Measurements from ENCODE around the gene CDC42BPA.

CDC42BPA gene

GRCh38 chr1:227182012-227182411 lies 136.3 kb downstream of the CDC42BPA start:
- H3K4me1 ChIP-seq (ENCODE audit: control insufficient read depth in 1 of 2, insufficient read depth in 2 of 2, low read length in 2 of 2): no peaks in the 10 kb centered on the region
- H3K4ac ChIP-seq (ENCODE audit: low read depth, low read length): no peak overlapping the region
- H3K79me2 ChIP-seq (ENCODE audit: control insufficient read depth, insufficient read depth, low read length, poor library complexity): no peaks in the 10 kb centered on the region
- H2AK5ac ChIP-seq (ENCODE audit: low read length): no peak overlapping the region
- no peaks in the 10 kb centered on the region for H3K27me3 ChIP-seq (ENCODE audit: insufficient read depth, low read length)
- H3K79me1 ChIP-seq (ENCODE audit: low read length): no peaks in the 10 kb centered on the region
- H3K23ac ChIP-seq (ENCODE audit: low read length): no peak overlapping the region
- H3K14ac ChIP-seq (ENCODE audit: low read length): no peak overlapping the region
- H3K4me2 ChIP-seq (ENCODE audit: low read length): no peak overlapping the region
- no peak overlapping the region for H4K8ac ChIP-seq (ENCODE audit: low read depth, low read length)
- no peak overlapping the region for H3K18ac ChIP-seq (ENCODE audit: low read length)
- no peak for DNase-seq
- H4K12ac ChIP-seq (ENCODE audit: low read depth, low read length): no peak overlapping the region
- H2BK120ac ChIP-seq (ENCODE audit: insufficient read depth, low read length, poor library complexity): no peak overlapping the region
- H2AFZ ChIP-seq (ENCODE audit: insufficient read depth, low read length, poor library complexity): no peak overlapping the region
- no CpG with 5 or more reads among the region's 3 CpGs for WGBS (ENCODE audit: extremely low coverage, insufficient coverage, insufficient read length)
- H2BK5ac ChIP-seq (ENCODE audit: low read depth, low read length, poor library complexity): no peak overlapping the region
- no peak overlapping the region for H3K9ac ChIP-seq (ENCODE audit: low read length)
- H3K4me3 ChIP-seq (ENCODE audit: low read depth, low read length): no peak overlapping the region
- no peaks in the 10 kb centered on the region for H3K36me3 ChIP-seq (ENCODE audit: control insufficient read depth in 1 of 2, insufficient read depth in 2 of 2, low read length in 2 of 2)
- no peak overlapping the region for H3K27ac ChIP-seq (ENCODE audit: low read depth, low read length)
- H3K9me3 ChIP-seq (ENCODE audit: insufficient read depth, low read depth, low read length): peaks cover 2% of the 10 kb centered on the region
- no peak overlapping the region for H2BK12ac ChIP-seq (ENCODE audit: low read length)
- H4K91ac ChIP-seq (ENCODE audit: low read depth, low read length): no peak overlapping the region

- Histone ChIP-seq H3K23ac (ENCODE audit: low read length) (peak overlapping the region; percentile 81), H3K18ac (ENCODE audit: low read length) (no peak overlapping the region)
- no peak for DNase-seq
Measured at GRCh38 chr1:227175611-227176010, 142.7 kb downstream of the CDC42BPA start.

GRCh38 chr1:227174164-227174563 lies 144.1 kb downstream of the CDC42BPA start:
- Histone ChIP-seq H2BK120ac (ENCODE audit: insufficient read depth, low read length, poor library complexity) (no peak overlapping the region), H3K9me3 (ENCODE audit: insufficient read depth, low read depth, low read length) (no peaks in the 10 kb centered on the region), H3K14ac (ENCODE audit: low read length) (no peak overlapping the region), H2AK5ac (ENCODE audit: low read length) (no peak overlapping the region), H3K4me2 (ENCODE audit: low read length) (no peak overlapping the region), H3K36me3 (ENCODE audit: control insufficient read depth in 1 of 2, insufficient read depth in 2 of 2, low read length in 2 of 2) (no peaks in the 10 kb centered on the region), H3K79me1 (ENCODE audit: low read length) (no peaks in the 10 kb centered on the region), H3K18ac (ENCODE audit: low read length) (no peak overlapping the region), H4K8ac (ENCODE audit: low read depth, low read length) (no peak overlapping the region), H4K91ac (ENCODE audit: low read depth, low read length) (no peak overlapping the region), H3K4me3 (ENCODE audit: low read depth, low read length) (no peak overlapping the region), H2BK5ac (ENCODE audit: low read depth, low read length, poor library complexity) (no peak overlapping the region), H2AFZ (ENCODE audit: insufficient read depth, low read length, poor library complexity) (no peak overlapping the region), H3K4ac (ENCODE audit: low read depth, low read length) (no peak overlapping the region), H2BK12ac (ENCODE audit: low read length) (no peak overlapping the region), H3K23ac (ENCODE audit: low read length) (no peak overlapping the region), H3K79me2 (ENCODE audit: control insufficient read depth, insufficient read depth, low read length, poor library complexity) (no peaks in the 10 kb centered on the region), H3K9ac (ENCODE audit: low read length) (no peak overlapping the region), H3K27me3 (ENCODE audit: insufficient read depth, low read length) (no peaks in the 10 kb centered on the region), H3K4me1 (ENCODE audit: control insufficient read depth in 1 of 2, insufficient read depth in 2 of 2, low read length in 2 of 2) (no peaks in the 10 kb centered on the region), H3K27ac (ENCODE audit: low read depth, low read length) (no peak overlapping the region), H4K12ac (ENCODE audit: low read depth, low read length) (no peak overlapping the region)
- WGBS (ENCODE audit: extremely low coverage, insufficient coverage, insufficient read length): no CpG with 5 or more reads among the region's 2 CpGs
- peak; percentile 21 to 81 for DNase-seq

More at GRCh38 chr1:227175611-227176010, 142.7 kb downstream of the CDC42BPA start:
- H3K9me3 ChIP-seq (ENCODE audit: insufficient read depth, low read depth, low read length): no peaks in the 10 kb centered on the region
- H2AFZ ChIP-seq (ENCODE audit: insufficient read depth, low read length, poor library complexity): no peak overlapping the region
- no peak overlapping the region for H2BK12ac ChIP-seq (ENCODE audit: low read length)
- H3K9ac ChIP-seq (ENCODE audit: low read length): no peak overlapping the region
- no peak overlapping the region for H4K12ac ChIP-seq (ENCODE audit: low read depth, low read length)
- no CpG with 5 or more reads among the region's 4 CpGs for WGBS (ENCODE audit: extremely low coverage, insufficient coverage, insufficient read length)
- H2BK5ac ChIP-seq (ENCODE audit: low read depth, low read length, poor library complexity): no peak overlapping the region
- H3K79me2 ChIP-seq (ENCODE audit: control insufficient read depth, insufficient read depth, low read length, poor library complexity): no peaks in the 10 kb centered on the region
- H4K91ac ChIP-seq (ENCODE audit: low read depth, low read length): no peak overlapping the region
- H3K27ac ChIP-seq (ENCODE audit: low read depth, low read length): no peak overlapping the region
- H3K4me1 ChIP-seq (ENCODE audit: control insufficient read depth in 1 of 2, insufficient read depth in 2 of 2, low read length in 2 of 2): no peaks in the 10 kb centered on the region
- H3K79me1 ChIP-seq (ENCODE audit: low read length): no peaks in the 10 kb centered on the region
- H2AK5ac ChIP-seq (ENCODE audit: low read length): no peak overlapping the region
- H2BK120ac ChIP-seq (ENCODE audit: insufficient read depth, low read length, poor library complexity): no peak overlapping the region
- no peaks in the 10 kb centered on the region for H3K36me3 ChIP-seq (ENCODE audit: control insufficient read depth in 1 of 2, insufficient read depth in 2 of 2, low read length in 2 of 2)
- no peak overlapping the region for H3K4me2 ChIP-seq (ENCODE audit: low read length)
- H3K14ac ChIP-seq (ENCODE audit: low read length): no peak overlapping the region
- H3K4me3 ChIP-seq (ENCODE audit: low read depth, low read length): no peak overlapping the region
- H3K27me3 ChIP-seq (ENCODE audit: insufficient read depth, low read length): no peaks in the 10 kb centered on the region
- no peak overlapping the region for H4K8ac ChIP-seq (ENCODE audit: low read depth, low read length)
- H3K4ac ChIP-seq (ENCODE audit: low read depth, low read length): no peak overlapping the region

DNA sequence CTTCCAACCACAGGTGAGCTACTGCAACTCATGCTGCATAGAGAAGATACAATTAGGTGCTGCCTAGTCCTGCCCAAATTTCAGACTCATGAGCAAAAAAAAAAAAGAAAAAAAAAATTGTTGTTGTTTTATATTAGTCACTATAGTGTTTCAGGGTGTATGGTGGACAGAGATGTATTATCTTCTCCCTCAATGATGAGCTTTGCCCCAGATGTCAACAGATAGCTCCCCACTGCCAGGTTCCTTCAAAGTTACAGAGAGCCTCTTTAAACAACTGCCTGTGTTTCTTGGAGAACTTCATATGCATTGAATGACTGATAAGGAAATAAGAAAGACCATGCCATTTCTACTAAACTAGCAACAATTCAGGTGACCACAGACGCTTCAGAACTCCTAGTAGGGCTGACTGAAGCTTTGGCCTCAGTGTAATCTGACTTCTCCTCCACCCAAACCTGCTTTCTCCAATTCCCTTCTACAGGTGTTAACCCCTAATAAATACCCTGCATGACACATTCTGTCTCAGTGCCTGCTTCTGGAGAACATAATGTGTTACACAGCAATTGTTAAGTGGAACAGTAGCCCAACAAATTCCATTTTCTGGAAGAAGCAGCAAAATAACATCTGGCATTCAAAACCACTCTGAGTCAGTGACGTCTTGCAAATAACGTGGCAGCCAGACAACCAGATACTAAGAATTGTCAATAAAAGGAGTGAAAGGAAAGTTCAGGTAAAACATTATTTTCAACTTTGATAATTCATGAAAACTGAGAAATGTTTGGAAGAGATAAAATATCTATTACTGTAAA lies 147.7 kb downstream of the CDC42BPA start:
- H3K23ac ChIP-seq (ENCODE audit: low read length): no peak overlapping the region
- no peaks in the 10 kb centered on the region for H3K79me1 ChIP-seq (ENCODE audit: low read length)
- H2BK120ac ChIP-seq (ENCODE audit: insufficient read depth, low read length, poor library complexity): no peak overlapping the region
- no peak overlapping the region for H3K18ac ChIP-seq (ENCODE audit: low read length)
- H3K27ac ChIP-seq (ENCODE audit: low read depth, low read length): no peak overlapping the region
- H3K9me3 ChIP-seq (ENCODE audit: insufficient read depth, low read depth, low read length): no peaks in the 10 kb centered on the region
- no peaks in the 10 kb centered on the region for H3K27me3 ChIP-seq (ENCODE audit: insufficient read depth, low read length)
- no peaks in the 10 kb centered on the region for H3K36me3 ChIP-seq (ENCODE audit: control insufficient read depth in 1 of 2, insufficient read depth in 2 of 2, low read length in 2 of 2)
- no peak overlapping the region for H2BK12ac ChIP-seq (ENCODE audit: low read length)
- no peak overlapping the region for H3K9ac ChIP-seq (ENCODE audit: low read length)
- no peak overlapping the region for H3K4me2 ChIP-seq (ENCODE audit: low read length)
- DNase-seq: no peak
- H2AK5ac ChIP-seq (ENCODE audit: low read length): no peak overlapping the region
- no CpG with 5 or more reads among the region's 3 CpGs for WGBS (ENCODE audit: extremely low coverage, insufficient coverage, insufficient read length)
- H3K14ac ChIP-seq (ENCODE audit: low read length): no peak overlapping the region
- H3K4me1 ChIP-seq (ENCODE audit: control insufficient read depth in 1 of 2, insufficient read depth in 2 of 2, low read length in 2 of 2): no peaks in the 10 kb centered on the region
- H3K79me2 ChIP-seq (ENCODE audit: control insufficient read depth, insufficient read depth, low read length, poor library complexity): no peaks in the 10 kb centered on the region
- no peak overlapping the region for H3K4ac ChIP-seq (ENCODE audit: low read depth, low read length)
- H2BK5ac ChIP-seq (ENCODE audit: low read depth, low read length, poor library complexity): no peak overlapping the region
- H2AFZ ChIP-seq (ENCODE audit: insufficient read depth, low read length, poor library complexity): no peak overlapping the region
- no peak overlapping the region for H4K8ac ChIP-seq (ENCODE audit: low read depth, low read length)
- H4K12ac ChIP-seq (ENCODE audit: low read depth, low read length): no peak overlapping the region
- no peak overlapping the region for H4K91ac ChIP-seq (ENCODE audit: low read depth, low read length)
- H3K4me3 ChIP-seq (ENCODE audit: low read depth, low read length): no peak overlapping the region
